HG03565 (cell line): Measurements from ENCODE around the gene IL5RA.

Experiments
- ATAC-seq: cut with Tn5 transposase; IDR thresholded peaks from one replicate; pipeline ENCODE4 v1.9.1; 2021; ENCODE audit warnings: mild to moderate bottlenecking, moderate library complexity; ENCODE audit not compliant: unreplicated experiment

IL5RA gene

DNA sequence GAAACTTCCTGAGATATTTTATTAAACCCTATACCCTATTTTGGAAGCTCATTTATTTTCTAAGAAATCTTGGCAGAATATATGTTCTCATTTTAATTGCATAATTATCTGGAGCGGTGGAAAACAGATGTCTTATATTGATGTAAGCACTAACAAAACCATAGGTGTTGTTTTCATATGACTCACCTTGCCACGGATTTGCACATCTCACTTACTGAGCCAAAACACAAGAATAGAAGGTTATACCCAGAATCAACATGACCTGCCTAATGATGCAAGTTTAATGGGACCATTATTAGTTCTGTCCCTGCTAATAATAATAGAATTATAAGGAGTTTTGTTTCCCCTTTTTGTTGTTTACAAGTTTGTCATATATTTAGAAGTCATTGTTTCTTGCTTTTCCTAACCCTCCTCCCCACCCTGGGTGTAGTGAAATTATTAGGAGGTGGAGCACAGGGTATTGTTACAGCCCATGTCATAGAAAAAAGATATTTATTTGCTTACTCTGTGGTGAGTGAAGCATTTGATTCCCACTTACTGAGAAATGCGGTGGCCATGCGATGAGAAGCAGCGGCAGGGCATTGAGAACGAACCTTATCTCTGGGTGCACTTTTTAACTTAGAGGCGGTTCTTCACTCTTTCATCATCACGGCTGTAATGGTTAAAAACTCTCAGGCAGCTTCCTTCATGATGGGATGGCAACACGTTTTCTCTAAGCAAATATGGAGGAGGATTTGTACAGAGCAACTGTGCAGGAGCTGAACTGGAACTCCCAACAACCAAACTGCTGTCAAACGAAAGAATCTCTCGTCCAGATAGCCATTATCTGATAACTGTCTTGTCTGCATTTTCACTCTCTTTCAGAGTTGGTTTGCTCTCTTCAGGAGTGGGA is 521 bp downstream of the IL5RA start:
- peak; percentile 77 for ATAC-seq

DNA sequence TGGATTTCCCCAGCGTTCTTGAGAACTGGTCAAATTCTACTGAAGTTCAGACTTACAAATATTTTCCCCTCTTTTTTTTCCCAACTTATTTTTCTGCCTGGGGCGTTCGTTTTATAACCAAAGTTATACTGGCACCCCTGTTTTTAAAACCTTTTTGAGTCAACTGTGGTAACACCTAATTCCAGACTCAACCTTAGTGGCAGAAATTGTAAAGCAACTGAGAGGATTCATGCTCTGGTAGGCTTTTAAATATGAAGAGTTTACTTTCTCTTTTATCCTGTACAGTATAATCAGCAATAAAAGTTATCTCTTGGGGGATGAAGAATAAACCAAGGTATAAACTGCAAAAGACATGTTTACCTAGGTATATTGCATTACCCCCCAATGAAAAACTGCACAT is 2.3 kb downstream of the IL5RA start:
- ATAC-seq = no peak

DNA sequence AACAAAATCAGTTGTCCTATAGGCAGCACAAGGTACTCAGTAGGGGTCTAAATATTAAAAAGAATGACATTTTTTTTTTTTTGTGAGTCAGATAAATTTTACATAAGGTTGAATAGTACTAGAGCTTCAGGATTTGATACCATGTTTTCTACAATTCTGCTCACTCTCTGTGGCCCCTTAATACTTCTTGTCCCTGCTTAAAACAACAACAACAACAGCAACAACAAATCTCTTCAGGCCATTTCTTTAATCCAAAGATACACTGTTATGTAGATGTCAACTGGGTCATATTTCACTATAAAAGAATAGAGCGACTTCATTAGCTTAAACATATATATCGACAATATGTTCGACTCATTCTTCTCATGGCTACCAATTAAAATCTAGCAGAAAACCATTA is 3.0 kb downstream of the IL5RA start:
- ATAC-seq = no peak

DNA sequence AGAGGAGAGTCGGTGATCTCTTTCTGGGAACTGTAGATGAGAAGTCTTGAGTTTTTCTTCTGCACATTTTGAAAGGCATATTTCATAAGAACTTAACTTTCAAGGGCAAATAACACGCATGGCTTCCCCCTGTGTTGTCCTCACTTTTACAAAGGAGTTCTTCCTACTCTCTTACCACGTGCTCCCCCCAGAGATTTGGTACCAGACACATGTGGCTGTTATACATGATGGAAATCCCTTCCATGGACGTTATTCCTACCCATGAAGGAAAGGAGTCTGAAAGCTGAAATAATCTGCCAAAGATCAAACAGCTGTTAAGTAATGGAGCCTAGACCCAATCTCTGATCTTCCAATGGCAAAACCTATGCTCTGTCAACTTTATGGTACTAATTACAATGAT is 4.4 kb downstream of the IL5RA start:
- no peak for ATAC-seq

DNA sequence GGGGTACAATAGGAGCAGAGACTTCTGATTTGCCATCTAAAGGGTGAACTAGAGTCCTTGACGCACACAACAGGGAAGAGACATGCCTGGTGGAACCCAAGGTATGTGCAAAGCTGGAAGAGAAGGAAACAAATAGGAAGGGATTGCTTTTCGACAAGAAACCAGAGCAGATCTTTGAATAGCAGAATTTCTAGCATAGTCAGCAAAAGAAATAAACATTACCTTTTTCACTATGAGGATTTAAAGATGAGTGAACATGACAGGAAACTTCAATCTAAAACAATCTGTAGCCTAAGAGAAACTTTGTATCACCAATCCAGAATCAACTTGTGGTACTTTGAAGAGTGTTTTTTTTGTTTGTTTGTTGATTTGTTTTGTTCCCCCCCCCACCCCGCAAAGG is 4.9 kb downstream of the IL5RA start:
- no peak for ATAC-seq

DNA sequence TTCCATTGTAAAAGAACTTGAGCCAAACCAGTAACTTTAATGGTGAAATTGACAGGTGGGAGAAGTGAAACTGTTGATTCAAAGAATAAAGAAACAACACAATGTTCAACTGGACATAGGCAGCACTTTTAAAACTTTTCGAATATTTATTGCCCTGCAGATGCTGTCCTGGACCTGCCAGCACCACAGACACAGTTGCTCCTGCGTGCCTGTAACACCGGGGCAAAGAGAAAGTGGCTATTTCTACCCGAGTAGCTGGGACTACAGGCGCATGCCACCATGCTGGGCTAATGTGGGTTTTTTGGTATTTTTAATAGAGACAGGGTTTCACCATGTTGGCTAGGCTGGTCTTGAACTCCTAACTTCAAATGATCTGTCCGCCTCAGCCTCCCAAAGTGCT is 7.4 kb downstream of the IL5RA start:
- ATAC-seq = no peak

DNA sequence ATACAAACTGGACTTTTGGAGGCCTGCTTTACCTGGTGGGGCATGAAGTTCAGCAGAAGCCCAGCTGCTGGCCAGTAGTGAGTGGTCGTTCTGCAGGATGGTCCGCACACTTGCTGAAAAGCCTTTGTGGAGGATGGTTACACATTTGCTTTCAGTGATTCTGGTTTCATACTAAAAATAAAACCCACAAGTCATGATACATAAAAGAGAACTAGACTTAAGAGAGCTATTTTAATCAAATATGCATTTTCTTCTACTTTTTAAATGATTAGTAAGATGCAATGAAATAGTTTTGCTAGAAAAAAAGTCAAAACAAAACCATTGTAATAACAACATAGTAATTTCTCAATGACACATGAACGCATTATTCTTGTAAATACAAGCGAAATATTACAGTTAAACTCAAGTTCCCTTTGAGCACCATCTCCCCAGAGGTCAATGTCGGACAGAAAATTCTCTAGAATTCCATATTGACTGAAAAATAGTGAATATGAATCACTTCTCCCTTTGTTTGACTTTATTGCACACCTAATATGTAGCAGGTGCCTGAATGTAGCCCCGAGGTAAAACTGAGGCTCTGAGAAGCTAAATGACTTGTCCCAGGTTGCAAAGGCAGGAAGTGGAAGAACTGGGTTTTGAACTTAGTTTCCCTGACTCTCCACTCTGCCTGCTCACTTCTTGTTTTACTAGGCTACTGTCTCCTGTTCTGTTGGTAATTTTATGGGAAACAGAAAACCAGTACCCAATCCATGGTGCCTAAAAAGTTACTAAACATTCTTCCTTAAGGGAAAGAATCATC is 8.3 kb downstream of the IL5RA start:
- ATAC-seq = peak; percentile 80

DNA sequence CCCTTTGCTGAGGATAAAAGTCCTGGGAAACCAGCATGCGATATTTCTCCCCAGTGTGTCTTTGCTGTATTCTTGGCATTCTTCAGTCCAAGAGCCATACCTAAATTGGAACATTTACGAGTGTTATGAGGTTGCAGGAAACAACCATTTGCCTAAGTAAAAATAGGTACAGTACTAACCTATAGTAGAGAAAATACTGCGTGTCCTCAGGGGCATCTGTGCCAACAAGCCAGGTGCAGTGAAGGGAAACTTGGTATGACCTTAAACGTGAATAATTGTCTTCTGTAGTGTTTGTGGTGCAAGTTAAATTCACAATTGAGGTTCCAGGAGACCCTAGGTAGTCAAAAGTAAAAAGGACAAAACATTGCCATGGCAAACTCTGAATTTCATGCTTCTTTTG is 12.2 kb downstream of the IL5RA start:
- ATAC-seq = no peak

DNA sequence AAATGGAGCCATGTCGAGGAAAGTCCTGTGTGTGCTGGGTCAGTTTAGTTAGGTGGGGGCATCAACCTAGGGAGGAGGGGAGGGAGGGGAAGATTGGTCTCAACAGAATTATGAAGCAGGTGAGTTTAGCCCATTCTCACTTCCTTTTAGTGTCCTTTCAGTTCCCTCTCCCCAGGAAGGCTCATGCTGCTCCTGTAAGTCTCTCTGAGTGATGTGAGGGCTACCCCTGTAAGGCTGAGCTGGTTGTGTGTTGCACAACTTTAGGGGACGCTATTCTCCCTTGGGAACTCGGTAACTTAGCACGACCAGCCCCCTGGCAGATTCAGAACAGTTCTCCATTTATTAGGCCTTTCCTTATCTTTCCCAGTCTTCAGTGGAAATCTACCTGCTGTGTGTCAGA is 21.2 kb downstream of the IL5RA start:
- ATAC-seq = peak; percentile 99

DNA sequence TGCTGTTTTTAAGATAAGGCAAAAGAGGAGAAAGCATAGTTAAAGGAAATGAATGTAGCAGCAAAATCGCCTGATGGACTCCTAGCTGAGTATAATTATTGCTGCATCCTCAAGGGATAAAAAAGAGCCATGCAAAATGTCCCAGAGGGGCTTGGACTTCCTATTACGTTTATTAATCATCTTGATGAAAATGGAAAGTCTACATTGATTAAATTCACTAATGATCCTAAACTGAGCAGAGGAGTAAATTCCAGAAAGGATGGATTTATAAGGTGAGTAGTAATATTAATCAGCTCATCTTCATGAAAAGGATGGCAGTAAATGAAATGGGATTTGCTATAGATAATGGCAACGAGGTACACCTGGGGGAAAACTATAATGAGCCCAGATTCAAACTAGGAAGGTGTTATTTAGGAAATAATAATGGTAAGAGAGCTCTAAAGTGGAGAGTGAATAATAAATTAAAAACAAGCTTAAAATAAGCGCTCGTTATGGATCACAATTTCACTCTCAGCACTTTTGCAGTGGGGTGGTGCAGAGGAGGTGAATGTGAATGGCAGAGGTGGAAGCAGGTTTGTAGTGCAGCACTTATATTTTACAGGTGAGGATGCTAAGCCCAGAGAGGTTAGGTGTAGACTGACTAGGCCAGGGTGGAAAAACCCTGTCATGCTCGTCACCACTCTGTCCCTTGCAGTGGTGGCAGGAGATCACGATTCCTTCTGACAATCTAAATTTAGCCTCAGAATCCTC is 22.3 kb downstream of the IL5RA start:
- ATAC-seq = no peak

DNA sequence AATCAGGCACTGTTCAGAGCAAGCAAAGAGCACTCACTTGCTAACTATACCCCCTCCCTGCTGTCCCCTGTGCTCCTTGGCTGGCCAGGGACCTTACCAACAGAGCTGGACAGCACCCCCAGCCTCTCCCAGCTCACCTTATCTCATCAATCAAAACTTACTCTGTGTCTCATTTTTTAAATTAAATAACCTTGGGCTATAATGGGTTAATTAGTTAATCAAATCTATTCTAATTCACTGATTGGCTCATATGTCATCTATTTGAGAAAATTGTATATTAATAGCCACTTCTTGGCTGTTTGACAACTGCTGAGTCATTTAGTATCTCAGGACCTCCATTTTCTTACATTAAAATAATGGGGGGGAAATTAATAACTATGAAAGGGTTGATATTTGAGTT is 22.9 kb downstream of the IL5RA start:
- no peak for ATAC-seq

DNA sequence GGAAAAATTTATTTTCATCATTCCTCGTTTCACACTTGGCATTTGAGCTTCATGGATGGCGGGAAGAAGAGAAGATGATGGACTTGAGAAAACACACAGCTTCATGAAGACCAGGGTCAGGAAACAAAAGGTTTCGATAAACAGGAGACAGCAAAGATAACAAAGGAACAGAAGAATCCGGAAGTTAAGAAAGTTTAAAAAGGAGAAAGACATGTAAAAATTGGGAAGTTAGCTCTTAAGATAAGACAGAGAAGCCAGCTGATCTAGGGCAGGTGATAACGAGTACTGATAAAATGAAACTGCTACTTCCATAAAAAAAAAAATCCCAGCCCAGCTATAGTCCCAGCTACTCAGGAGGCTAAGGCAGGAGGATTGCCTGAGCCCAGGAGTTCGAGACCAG is 23.9 kb downstream of the IL5RA start:
- ATAC-seq = no peak

DNA sequence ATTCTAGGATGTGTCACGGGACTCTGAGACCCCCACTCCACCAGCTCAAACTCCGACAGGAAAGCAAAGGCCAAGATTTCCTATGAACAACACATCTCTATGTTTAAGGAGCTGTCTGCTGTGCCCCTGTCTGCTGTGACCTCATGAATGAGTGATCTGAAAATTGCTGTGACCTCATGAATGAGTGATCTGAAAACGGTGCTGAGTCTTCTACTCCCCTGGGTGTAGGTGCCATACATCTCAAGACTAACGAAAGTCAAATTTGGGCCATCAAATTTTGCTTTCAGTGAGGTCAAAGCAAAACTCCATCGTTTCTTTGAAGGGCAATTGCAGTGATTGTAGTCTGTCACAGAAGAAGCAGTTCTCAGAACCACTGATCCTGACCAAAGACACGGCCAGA is 24.4 kb downstream of the IL5RA start:
- peak; percentile 22 for ATAC-seq

DNA sequence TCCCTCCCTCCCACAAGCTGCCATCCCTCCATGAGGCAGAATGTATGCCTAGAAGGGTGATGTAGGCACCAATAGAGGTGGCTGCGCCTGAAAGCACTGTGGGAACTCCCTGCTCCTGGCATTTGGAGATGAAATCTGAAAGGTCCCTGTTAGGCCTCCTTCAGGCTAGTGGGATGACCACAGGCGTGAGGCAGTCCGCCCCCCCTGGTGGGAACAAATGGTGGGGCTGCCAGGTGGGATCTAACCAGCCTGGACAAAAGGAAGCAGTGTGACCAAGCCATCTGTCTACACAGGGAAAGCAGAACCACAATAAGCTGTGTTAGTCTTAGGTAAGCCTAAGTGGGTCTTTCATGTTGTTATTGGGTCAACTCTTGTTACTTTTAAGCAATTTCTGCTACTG is 25.3 kb downstream of the IL5RA start:
- no peak for ATAC-seq

DNA sequence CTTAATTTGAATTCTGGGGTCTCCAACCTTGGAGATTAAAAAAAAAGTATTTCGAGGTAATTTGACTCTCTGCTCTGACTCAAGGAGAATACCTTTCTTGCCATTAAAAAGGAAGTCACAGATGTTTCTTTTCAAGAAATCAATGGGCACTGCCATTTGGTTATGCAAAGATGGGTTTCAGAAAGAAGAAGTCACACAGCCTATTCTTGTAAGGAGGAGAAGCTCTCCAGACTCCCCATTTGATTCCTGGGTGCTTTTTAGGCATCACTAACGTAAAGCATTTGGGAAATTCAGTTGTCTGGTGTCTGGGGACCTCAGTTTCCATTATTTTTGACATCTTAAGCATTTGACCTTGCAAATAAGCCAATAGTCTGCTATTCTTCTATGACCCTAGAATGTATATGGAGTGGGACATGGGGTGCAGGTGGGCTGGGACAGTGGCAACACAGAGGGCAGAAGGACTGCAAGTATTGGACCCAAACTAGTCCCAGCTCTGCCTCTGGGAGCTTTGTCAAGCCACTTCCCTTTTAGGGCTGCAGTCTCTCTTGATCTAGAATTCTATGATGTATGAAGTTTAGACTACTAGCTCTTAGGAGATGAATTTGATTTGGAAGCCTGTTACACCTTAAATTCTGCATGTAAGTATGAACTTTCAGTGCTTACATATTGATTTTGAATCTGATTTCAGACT is 27.8 kb downstream of the IL5RA start:
- peak; percentile 55 for ATAC-seq

DNA sequence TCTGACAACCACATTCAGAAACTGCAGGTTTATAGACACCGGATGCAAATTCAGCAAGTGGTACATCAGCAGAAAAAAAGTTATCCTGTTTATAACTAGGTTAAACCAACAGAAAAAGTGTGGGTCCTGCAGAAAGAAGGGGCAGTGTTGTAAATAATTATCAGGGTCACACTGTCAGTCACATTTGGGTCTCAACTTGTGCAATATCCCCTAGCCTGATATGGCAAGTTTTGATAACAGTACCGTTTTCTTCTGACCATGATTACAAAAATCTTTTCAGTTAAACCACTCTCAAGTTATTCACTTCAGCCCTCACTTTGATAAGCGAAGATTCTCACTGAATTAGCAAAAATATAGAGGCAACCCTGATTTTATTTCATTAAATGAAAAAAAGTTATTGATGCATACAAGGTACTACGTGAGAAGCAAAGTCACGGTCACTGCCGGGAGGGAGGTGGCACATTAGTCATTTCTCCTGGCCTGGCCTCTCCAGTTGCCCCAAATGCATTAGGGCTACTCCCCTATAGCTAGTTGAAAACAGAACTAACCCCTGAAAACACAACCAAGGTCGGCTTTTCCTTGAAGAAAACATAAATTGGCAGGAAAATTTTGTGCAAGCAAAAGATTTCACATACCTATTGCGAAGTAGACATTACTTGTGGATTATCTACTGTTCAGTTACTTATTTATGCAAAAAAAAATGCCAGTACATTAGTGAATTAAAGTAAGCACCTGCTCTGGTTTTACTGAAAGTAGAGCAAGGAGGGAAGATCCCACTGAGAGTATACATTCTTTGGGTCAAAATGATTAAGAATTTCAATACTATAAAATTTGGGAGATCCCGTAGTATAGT is 28.6 kb downstream of the IL5RA start:
- ATAC-seq = peak; percentile 26

DNA sequence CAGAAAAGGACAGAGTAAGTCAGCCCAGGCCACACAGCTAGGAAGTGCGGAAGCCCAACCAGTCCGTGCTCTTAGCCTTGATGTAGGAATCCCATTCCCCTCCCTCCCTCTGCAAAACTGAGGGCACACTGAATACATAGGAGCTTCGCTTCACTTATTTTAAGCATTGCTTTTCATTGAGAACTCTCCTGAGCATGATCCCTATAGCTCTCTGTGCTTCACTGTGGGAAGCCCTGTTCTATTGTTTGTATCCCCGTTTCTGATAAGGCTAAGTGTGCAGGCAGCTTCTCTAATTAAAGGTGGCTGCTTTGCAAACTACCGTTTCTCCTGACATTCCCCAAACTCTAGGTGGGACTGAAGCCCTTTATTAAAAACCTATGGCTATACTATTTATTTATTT is 29.9 kb downstream of the IL5RA start:
- no peak for ATAC-seq

DNA sequence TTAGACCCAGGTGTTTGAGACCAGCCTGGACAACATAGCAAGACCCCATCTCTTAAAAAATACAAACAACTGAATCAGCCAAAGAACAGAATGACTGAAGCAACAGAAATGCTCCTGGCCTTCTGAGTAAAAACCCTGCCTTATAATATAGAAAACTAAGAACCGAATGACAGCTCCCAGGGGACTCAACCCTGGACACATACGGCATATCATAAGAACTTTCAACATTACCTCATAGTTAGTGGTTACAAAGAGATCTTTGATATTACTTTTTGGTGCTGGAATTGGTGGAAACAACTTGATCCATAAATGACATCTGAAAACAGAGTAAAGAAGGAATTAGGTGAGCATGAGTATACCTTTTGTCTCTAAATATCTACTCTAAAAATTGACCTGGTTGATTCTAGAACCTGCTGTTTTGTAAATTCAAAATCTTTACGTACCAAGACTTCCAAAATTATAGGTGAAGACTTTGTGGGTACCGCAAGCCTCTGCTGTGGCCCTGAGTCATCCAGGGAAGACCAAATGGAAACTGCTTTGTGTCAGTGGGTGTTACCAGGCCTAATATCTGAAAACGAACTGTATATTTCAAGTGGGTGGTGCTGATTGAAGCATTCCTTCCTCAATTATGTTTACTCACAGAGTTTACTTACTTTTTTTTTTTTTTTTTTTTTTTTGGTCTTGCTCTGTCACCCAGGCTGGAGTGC is 35.5 kb downstream of the IL5RA start:
- ATAC-seq = peak; percentile 84

DNA sequence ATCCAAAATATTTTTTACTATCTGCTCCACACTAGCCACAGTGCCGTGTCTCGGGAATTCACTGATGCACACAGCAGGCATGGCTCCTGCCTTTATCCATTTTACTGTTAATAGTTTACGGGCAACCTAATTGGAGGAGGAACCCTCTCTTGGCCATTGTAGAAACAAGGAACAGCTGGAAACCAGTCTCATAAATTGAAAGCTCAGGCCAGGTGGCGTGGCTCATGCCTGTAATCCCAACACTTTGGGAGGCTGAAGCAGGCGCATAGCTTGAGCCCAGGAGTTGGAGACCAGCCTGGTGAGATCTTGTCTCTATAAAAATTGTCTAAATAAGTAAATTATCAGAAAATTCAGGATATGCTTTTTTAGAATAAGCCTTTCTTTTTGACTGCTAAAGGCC is 39.0 kb downstream of the IL5RA start:
- ATAC-seq = no peak
